OCI-LY3 (cell line): Measurements from ENCODE around the gene ANKRD39.

ENCODE experiments used
- H2AFZ ChIP-seq: fragments of 200-600, 300-600 bp; shearing (Covaris generic); 2 replicates; pipeline ENCODE4 v1.6.0; 2014; ENCODE audit warnings: antibody characterized with exemption, low read depth, low read length
- H3K27ac ChIP-seq: fragments of 200-600, 300-600 bp; sonication (generic); 2 replicates; pipeline ENCODE4 v1.5.1; 2014; ENCODE audit warnings: mild to moderate bottlenecking, low read length, moderate library complexity, mixed read lengths
- H3K27me3 ChIP-seq: fragments of 200-600, 300-600 bp; sonication (generic); 2 replicates; pipeline ENCODE4 v1.6.1; 2014; ENCODE audit warnings: low read depth, low read length, mixed read lengths
- H3K36me3 ChIP-seq: fragments of 200-600, 300-600 bp; sonication (generic); replicated peaks from 2 replicates; pipeline ENCODE3; 2014; ENCODE audit warnings: low read depth, low read length, mixed read lengths
- H3K4me1 ChIP-seq: fragments of 300-600, 200-600 bp; sonication (generic); 2 replicates; pipeline ENCODE4 v1.6.1; 2014; ENCODE audit warnings: low read length, mixed read lengths
- H3K4me2 ChIP-seq: fragments of 200-600, 300-600 bp; sonication (generic); 2 replicates; pipeline ENCODE4 v1.6.1; 2014; ENCODE audit warnings: low read length, mixed read lengths
- H3K4me3 ChIP-seq: fragments of 300-600, 200-600 bp; sonication (generic); 2 replicates; pipeline ENCODE4 v1.5.1; 2014; ENCODE audit warnings: antibody characterized with exemption, mild to moderate bottlenecking, low read length, moderate library complexity
- H3K79me2 ChIP-seq: fragments of 300-600, 200-600 bp; shearing (Covaris generic); 2 replicates; pipeline ENCODE4 v1.6.1; 2014; ENCODE audit warnings: mild to moderate bottlenecking, low read length, mixed read lengths
- H3K9ac ChIP-seq: fragments of 300-600, 200-600 bp; shearing (Covaris generic); 2 replicates; pipeline ENCODE4 v1.6.0; 2014; ENCODE audit warnings: mild to moderate bottlenecking, low read length, moderate library complexity
- H3K9me3 ChIP-seq: fragments of 200-600, 300-600 bp; shearing (Covaris generic); 2 replicates; pipeline ENCODE4 v1.6.1; 2014; ENCODE audit warnings: low read length, mixed read lengths; ENCODE audit not compliant: insufficient read depth
- H4K20me1 ChIP-seq: fragments of 200-600, 300-600 bp; sonication (generic); 2 replicates; pipeline ENCODE4 v1.6.1; 2016; ENCODE audit warnings: low read length, mixed read lengths; ENCODE audit not compliant: insufficient read depth
- EZH2phosphoT487 ChIP-seq: fragments of 200-600 bp; shearing (Covaris generic); IDR thresholded peaks from 2 replicates; pipeline ENCODE4 v1.6.1; 2018; ENCODE audit warnings: antibody characterized with exemption, mixed run types, low read depth
- TF ChIP-seq, protein P1 (sequence below): fragments of 200-600, 300-600 bp; sonication (generic); IDR thresholded peaks from 2 replicates; pipeline ENCODE4 v1.5.1; 2014; ENCODE audit warnings: antibody characterized with exemption, low read length, low read depth

The ANKRD39 gene

DNA sequence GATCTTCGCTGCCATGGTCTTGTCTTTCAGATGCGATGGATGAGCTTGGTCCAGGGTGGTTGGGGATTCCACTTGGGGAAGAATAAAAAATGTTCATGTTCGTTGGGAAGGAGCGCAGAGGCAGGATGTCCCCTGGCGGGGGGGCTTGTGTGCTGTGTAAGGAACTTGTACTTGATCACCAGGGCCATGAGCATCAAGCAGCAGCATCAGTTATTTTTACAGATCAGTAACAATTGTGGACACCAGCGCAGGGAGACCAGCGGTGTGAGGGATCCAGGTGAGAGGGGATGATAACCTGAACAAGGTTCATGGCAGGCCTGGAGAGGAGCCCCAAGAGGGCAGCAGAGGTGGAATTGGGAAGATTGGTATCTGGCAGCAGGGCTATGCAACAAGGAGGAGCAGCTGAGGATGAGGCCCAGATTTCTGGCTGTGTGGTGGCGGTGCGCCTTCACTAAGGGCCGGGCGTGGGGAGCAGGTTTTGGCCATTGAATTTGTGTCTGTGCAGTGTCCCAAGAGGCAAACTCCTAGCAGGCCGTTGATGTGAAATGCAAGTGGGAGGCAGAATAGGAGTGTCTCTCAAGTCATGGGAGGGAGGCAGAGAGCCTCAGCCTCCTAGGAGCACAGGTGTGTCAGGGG lies 37.8 kb downstream of the ANKRD39 start:
- Histone ChIP-seq H4K20me1 (peaks cover 20% of the 10 kb centered on the region; the same call in 1 of the 2 replicates), H3K4me1 (peaks cover 11% of the 10 kb centered on the region), H3K36me3 (peaks cover 6% of the 10 kb centered on the region), H3K4me2 (no peak overlapping the region), H3K27ac (no peak overlapping the region), H2AFZ (no peak overlapping the region), H3K4me3 (no peak overlapping the region), H3K27me3 (no peaks in the 10 kb centered on the region), H3K79me2 (peaks cover 36% of the 10 kb centered on the region), H3K9me3 (no peaks in the 10 kb centered on the region), H3K9ac (no peak overlapping the region)
- TF ChIP-seq, protein P1, sequence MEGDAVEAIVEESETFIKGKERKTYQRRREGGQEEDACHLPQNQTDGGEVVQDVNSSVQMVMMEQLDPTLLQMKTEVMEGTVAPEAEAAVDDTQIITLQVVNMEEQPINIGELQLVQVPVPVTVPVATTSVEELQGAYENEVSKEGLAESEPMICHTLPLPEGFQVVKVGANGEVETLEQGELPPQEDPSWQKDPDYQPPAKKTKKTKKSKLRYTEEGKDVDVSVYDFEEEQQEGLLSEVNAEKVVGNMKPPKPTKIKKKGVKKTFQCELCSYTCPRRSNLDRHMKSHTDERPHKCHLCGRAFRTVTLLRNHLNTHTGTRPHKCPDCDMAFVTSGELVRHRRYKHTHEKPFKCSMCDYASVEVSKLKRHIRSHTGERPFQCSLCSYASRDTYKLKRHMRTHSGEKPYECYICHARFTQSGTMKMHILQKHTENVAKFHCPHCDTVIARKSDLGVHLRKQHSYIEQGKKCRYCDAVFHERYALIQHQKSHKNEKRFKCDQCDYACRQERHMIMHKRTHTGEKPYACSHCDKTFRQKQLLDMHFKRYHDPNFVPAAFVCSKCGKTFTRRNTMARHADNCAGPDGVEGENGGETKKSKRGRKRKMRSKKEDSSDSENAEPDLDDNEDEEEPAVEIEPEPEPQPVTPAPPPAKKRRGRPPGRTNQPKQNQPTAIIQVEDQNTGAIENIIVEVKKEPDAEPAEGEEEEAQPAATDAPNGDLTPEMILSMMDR: no peak
- TF ChIP-seq EZH2phosphoT487: no peak

DNA sequence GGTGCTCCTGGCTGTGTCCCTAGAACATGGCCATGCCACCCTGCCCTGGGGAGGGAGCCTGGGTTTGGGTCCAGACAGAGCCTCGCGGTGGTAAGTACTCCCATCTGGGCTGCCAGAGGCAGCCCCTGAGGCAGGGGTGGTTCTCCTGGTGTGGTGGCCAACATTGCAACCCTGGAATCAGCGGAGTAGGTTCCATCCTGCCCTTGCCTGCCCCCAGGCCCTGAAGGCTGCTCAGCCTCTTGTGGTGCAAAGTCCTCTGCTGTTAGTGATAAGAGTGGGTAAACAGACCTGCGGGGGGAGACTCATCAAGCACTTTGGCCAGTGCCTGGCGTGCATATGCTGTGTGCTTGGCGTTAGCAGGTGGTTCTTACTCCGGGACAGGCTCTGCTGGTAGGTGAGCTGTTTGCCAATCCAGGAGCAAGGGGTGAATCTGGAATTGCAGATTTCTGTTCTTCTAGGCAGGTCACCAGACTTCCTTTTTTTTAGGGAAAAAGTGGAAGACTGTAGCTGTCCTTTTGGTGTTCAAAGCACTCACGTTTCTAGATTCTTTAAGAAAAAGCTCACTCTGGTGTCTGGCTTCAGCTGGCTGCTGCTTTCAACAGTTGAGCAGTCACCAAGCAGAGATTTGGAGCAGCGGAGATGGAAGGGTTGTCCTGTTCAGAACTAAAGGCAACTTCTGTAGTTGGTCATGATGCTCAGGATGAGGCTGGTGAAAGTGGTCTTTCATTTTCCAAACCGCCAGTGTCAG lies 38.5 kb downstream of the ANKRD39 start:
- Histone ChIP-seq H3K4me3 (no peak overlapping the region), H3K79me2 (peaks cover 36% of the 10 kb centered on the region), H3K27me3 (no peaks in the 10 kb centered on the region), H2AFZ (no peak overlapping the region), H3K4me1 (peaks cover 13% of the 10 kb centered on the region), H3K4me2 (no peak overlapping the region), H3K9ac (no peak overlapping the region), H4K20me1 (peaks cover 20% of the 10 kb centered on the region; the same call in 1 of the 2 replicates), H3K27ac (no peak overlapping the region), H3K36me3 (peaks cover 6% of the 10 kb centered on the region), H3K9me3 (no peaks in the 10 kb centered on the region)
- no peak for TF ChIP-seq EZH2phosphoT487
- TF ChIP-seq, protein P1: no peak

DNA sequence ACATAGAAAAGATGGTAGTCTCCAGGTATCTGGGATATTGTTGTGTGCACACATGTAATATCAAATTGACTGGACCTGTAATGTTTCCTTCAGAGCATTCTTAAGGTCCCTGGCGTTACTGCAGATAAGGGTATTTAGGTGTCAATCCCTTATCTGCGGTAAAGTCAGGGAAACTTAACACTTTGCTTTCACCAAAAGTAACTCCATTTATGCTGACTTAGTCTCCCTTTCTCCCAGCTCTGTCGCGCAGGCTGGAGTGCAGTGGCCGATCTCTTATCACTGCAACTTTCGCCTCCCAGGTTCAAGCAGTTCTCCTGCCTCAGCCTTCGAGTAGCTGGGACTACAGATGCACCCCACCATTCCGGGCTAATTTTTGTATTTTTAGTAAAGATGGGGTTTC lies 39.9 kb downstream of the ANKRD39 start:
- Histone ChIP-seq H4K20me1 (peaks cover 20% of the 10 kb centered on the region; the same call in 1 of the 2 replicates), H3K4me1 (peaks cover 13% of the 10 kb centered on the region), H3K9ac (no peak overlapping the region), H3K4me2 (peak overlapping the region; percentile 83), H2AFZ (no peak overlapping the region), H3K9me3 (no peaks in the 10 kb centered on the region), H3K27me3 (no peaks in the 10 kb centered on the region), H3K79me2 (peaks cover 32% of the 10 kb centered on the region), H3K36me3 (peaks cover 6% of the 10 kb centered on the region), H3K4me3 (peak overlapping the region; percentile 85; the same call in 1 of the 2 replicates), H3K27ac (no peak overlapping the region)
- TF ChIP-seq, protein P1: no peak
- no peak for TF ChIP-seq EZH2phosphoT487
